ENCODE results near the gene SYT9.

Gene SYT9

GRCh38 chr11:7428196-7428595 lies 176.5 kb downstream of the SYT9 start:
- DNase-seq, result no peak

GRCh38 chr11:7430496-7430895 lies 178.8 kb downstream of the SYT9 start:
- no peak for DNase-seq

- no peak for DNase-seq
Measured at GRCh38 chr11:7435176-7435575, 183.5 kb downstream of the SYT9 start.

- no peak for DNase-seq
Measured at GRCh38 chr11:7436146-7436545, 184.4 kb downstream of the SYT9 start.

DNA sequence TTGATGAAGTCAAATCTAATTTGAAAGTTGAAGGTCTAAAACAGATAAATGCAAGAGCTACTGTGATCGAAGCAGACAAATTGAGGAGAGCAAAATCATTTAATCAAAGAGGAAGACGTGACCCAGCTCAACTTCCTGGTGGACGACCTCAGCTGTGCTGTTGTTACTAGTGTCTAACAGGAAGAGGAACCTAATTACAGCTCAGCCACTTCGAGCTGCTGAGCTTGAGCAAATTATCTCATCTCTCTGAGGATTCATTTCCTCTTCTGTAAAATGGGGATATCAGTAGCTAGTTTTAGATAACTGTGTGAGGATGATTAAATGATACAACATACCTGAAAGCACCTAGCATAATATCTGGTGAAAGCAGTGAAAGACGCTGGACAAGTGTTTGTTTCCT lies 185.0 kb downstream of the SYT9 start:
- no peak for DNase-seq

DNA sequence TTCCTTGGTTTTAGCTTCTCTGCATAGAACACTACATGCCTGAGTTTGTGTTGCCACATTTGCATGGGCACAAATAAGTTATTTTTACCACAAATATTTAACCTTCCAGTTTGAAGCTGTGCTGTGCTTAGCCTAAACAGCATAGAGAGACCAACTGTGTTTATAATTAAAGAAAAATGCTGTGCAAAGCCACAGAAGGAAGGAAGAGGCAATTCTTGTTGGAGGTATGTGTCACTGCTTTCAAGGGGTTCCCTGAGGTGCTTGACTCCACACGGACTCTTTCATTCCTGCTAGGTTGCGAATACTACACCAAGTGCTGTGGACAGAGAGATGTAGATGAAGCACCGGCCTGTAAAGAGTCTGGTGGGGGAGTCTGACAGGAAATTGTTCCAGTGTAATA lies 186.0 kb downstream of the SYT9 start:
- DNase-seq, result no peak

GRCh38 chr11:7439746-7440320 lies 188.1 kb downstream of the SYT9 start:
- DNase-seq, result no peak

- DNase-seq, result peak; percentile 72
Measured at GRCh38 chr11:7442588-7443215, 191.0 kb downstream of the SYT9 start.

DNA sequence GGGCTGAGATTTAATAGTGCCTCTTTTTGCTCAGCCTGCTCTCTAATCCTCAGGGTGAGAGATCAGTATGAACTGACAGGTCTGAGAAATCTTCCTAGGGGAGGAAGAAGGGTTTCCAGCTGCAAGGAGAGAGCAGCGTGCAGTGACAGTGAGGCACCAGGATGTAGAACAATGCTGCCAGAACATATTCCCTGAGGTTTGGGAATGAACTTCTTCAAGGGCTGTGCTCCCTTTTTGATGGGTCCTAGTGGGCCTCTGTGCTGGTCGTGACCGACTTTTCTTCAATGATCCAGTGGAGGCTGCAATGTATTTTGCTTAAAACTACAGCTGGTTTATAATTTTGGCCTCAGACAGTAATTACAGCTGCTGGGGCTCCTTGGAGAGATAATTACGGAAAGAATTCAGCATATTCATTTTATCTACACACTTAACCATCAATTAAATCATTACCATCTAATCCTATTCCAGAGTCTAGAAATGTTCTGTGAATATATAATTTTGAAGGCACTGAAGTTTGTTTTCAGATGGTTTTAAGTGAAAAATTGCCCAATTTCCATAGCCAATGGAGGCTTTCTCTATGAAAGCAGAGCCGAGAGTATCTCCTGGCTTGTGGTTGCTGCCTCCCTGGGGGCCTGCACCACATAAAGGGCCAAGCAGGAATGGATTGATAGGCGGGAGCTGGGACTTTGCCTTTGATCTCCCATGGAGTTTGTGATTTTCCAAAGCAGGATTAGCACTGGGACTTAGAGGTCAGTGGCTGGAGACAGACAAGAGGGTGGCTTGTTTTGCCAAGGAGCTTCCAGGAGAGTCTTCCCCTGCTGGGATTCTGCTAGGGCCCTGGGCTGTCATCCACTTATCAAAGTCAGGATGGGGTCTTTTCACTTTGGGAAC lies 192.6 kb downstream of the SYT9 start:
- DNase-seq, result no peak

DNA sequence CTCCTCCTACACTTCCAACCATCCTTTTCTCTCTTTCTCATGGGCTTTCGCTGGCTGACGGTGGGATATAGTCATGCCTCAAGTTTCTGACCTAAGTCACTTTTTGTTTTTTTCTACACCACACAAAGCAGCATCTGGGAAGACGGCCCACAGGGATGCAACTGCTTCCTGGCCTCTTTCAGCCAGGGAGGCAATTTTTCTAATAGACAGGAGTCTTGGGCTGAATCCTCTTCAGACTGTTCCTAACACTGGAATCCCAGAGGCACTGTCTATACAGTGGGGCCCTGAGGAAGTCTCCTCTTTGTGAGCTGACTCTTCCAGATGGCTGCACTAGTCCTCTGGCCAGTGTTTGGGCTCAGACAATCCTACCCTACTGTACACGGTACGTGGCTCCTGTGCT lies 193.9 kb downstream of the SYT9 start:
- no peak for DNase-seq

- no peak for DNase-seq
Measured at GRCh38 chr11:7448201-7448600, 196.5 kb downstream of the SYT9 start.

DNA sequence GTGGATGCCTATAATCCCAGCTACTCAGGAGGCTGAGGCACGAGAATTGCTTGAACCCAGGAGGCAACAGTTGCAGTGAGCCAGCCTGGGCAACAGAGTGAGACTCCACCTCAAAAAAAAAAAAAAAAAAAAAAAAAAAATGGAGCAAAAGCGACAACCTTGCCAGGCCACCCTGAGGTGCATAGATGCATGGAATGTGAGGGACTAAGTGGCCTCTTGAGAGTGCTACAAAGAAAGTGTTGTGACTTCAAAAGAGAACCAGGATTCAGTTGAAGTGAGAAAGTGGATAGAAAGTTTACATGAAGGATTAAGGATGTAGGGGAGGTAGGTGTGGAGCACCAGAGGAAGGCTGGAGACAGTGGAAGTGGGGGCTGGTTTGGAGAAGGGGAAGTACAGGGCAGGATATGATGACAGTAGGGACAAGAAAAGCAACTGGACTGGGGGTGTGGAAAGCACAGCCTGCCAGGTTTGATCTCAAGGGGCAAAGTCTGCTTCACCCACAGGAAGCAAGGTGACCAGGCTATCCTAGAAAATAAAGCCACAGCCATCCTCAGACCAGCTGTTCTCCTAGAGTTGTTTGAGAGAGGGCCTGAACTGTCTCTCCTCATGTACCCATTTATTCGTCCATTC lies 197.6 kb downstream of the SYT9 start:
- no peak for DNase-seq

GRCh38 chr11:7449841-7450214 lies 198.1 kb downstream of the SYT9 start:
- DNase-seq, result no peak

GRCh38 chr11:7450836-7451235 lies 199.1 kb downstream of the SYT9 start:
- DNase-seq, result no peak

GRCh38 chr11:7451520-7451919 lies 199.8 kb downstream of the SYT9 start:
- no peak for DNase-seq

DNA sequence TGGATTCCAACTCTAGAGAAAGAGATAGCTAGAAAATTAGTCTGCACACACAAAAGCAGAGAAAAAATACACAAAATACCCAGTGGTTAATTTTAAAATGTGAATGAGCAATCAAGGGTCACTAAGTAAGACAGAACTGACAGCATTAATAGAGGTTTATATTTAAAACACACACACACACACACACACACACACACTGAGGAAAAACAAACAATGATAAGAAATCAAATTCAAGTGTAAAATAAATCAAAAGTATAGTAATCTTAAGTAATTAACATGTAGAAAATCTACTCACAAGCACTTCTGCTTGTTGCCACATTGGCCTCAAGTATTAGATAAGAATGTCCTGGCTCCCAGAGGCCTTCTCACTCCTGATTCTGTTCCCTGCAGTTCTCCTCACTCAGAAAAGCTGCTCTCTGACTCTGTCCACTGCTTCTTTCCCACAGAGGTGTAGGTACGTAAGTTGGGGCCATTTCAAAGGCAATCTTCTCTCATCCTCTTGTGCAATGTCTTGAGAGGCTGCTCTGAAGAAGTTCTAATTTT lies 200.3 kb downstream of the SYT9 start:
- no peak for DNase-seq

DNA sequence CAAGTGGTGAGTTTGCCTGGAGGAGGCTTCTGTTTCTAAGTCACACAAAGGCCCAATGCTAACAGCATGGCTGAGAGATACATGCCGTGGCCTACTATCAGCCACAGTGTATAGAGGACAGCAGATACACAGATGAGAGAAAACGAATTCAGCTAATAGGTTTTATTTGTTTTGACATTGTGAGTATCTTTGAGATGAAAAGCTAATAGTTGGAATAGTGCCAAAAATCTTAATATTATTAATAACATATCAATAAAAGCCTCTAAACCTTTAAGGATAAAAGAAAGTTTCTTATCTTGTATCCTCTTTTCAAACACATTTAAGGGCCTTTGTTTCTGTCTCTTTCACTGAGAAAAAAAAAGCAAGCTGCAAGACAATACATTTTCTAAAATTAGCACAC lies 203.2 kb downstream of the SYT9 start:
- DNase-seq, result no peak

- no peak for DNase-seq
Measured at GRCh38 chr11:7457211-7457610, 205.5 kb downstream of the SYT9 start.

- DNase-seq, result no peak
Measured at GRCh38 chr11:7462706-7463105, 211.0 kb downstream of the SYT9 start.

- no peak for DNase-seq
Measured at GRCh38 chr11:7467652-7468051, 215.9 kb downstream of the SYT9 start.

DNA sequence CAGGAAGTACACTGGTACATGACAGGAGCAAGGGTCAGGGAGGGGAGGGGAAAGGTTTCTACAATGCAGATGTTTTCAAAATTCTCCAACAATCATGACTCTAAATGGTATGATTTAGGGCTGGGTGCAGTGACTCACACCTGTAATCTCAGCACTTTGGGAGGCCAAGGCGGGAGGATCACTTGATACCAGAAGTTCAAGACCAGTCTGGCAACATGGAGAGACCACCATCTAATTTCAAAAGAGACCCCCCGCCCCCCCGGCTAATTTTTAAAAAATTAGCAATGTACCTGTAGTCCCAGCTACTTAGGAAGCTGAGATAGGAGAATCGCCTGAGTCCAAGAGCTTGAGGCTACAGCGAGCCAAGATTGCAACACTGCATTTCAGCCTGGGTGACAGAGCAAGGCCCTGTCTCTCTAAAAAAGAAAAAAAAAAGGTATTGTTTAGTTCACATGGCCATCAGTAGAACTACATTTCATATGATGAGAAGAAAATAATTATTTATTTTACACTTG lies 217.7 kb downstream of the SYT9 start:
- no peak for DNase-seq

DNA sequence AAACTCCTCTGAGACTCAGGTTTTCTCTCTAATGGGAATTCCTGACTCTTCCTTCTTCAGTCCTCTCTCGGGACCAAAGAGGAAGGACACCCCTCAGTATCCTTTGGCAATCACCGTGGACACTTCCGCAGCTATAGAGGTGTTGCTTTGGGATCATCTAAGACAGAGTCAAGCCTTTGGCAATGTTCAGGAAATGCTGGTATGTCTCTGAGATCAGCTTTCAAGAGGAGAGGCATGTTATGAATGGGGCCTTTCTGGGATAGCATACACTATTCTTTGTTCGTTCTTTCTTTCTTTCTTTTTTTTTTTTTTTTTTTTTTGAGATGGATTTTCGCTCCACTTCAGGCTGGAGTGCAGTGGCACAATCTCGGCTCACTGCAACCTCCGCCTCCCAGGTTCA lies 219.4 kb downstream of the SYT9 start:
- DNase-seq, result no peak

DNA sequence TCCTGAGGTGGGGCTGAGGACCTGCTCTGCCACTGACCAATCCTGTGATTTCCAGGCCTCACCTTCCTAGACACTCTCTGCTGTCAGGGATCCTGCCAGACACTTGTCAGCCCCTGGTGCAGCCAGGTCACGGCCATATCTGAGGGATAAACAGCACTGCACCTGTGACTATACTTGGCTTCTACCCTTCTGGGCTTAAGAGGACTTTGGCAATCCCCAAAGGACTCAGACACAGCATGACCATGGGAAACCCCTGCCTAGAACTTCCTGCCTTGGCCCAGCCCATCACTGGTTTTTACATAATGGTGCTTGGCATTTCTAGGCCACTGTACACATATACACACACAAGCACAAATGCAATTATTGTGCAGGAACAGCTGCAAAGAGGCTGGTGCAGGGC lies 222.0 kb downstream of the SYT9 start:
- peak; percentile 58 for DNase-seq

Data from retina (tissue), 1 donor.